ENCODE measurements around the gene ADAM19.

Gene ADAM19

GRCh38 chr5:157516006-157516405 lies 59.6 kb downstream of the ADAM19 start:
- no peak for DNase-seq (ENCODE audit: low read depth)

DNA sequence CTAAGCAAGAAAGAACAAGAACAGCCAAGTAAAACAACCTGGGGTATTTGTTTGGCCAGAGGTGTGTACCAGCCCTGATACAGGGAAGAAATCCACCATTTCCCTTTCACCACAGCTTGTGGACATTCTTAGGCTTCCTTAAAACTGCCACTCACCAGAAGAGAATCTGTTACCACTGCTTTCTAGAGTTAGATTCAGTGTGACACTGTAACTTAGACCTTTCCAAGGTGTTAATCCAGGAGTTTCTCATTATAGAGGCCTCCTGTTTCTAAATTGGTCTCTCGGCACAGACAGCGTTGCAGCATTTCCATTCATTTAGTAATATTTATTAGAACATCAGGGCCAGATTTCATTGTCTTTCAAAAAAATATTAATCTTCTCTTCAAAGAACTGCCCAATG lies 60.6 kb downstream of the ADAM19 start:
- no peak for DNase-seq (ENCODE audit: low read depth)

GRCh38 chr5:157513182-157513581 lies 62.4 kb downstream of the ADAM19 start:
- DNase-seq (ENCODE audit: low read depth) = no peak

GRCh38 chr5:157511651-157512644 lies 63.6 kb downstream of the ADAM19 start:
- DNase-seq (ENCODE audit: low read depth) = no peak

- no peak for DNase-seq (ENCODE audit: low read depth)
Observed at GRCh38 chr5:157510682-157511081, 64.9 kb downstream of the ADAM19 start.

- DNase-seq (ENCODE audit: low read depth) = no peak
Observed at GRCh38 chr5:157509587-157509986, 66.0 kb downstream of the ADAM19 start.

GRCh38 chr5:157509093-157509492 lies 66.5 kb downstream of the ADAM19 start:
- DNase-seq (ENCODE audit: low read depth) = no peak

- DNase-seq (ENCODE audit: low read depth) = no peak
Observed at GRCh38 chr5:157506981-157507780, 68.4 kb downstream of the ADAM19 start.

GRCh38 chr5:157506066-157506590 lies 69.4 kb downstream of the ADAM19 start:
- DNase-seq (ENCODE audit: low read depth) = no peak

GRCh38 chr5:157505496-157505895 lies 70.1 kb downstream of the ADAM19 start:
- DNase-seq (ENCODE audit: low read depth) = no peak

- no peak for DNase-seq (ENCODE audit: low read depth)
Observed at GRCh38 chr5:157504053-157504452, 71.5 kb downstream of the ADAM19 start.

DNA sequence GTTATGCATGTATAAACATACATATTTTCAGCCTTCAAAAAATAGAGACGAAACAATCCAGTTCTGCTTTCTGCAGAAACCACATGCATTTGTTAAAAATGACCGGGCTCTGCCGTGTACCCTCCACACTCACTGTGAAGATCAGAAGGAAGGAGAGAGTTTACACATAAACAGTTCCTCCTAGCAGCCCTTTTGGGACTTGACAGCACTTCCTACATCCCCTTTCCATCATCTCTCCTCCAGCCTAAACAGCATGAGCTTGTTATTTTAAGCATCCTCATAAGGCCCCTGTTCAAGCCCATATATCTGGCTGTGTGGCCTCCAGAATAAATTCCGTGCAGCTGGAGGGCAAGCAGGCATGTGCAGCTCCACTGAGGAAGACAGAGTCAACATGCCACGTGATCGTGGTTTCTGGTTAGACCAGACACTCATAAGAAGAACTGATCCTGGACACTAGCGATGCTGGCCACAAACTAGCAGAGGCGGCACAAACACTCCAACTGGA lies 73.4 kb downstream of the ADAM19 start:
- no peak for DNase-seq (ENCODE audit: low read depth)

- no peak for DNase-seq (ENCODE audit: low read depth)
Observed at GRCh38 chr5:157497875-157498611, 77.5 kb downstream of the ADAM19 start.

DNA sequence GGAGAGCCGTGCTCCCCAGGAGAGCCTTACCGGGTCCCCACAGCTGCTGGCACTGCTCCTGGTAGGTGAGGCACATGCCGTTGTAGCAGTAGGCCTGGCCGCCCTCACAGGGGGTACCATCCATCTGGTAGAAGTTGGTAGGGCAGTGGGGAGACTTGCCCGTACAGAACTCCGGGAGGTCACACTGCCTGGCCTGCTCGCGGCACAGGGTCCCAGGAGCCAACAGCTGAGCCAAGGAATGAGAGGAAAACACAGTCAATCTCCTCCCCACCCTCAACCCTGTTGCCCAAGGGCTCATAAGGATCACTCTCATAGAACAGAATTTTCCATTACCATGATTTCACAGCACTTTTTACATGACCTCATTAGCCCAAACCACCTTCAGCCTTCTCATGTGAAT lies 78.7 kb downstream of the ADAM19 start:
- no peak for DNase-seq (ENCODE audit: low read depth)

DNA sequence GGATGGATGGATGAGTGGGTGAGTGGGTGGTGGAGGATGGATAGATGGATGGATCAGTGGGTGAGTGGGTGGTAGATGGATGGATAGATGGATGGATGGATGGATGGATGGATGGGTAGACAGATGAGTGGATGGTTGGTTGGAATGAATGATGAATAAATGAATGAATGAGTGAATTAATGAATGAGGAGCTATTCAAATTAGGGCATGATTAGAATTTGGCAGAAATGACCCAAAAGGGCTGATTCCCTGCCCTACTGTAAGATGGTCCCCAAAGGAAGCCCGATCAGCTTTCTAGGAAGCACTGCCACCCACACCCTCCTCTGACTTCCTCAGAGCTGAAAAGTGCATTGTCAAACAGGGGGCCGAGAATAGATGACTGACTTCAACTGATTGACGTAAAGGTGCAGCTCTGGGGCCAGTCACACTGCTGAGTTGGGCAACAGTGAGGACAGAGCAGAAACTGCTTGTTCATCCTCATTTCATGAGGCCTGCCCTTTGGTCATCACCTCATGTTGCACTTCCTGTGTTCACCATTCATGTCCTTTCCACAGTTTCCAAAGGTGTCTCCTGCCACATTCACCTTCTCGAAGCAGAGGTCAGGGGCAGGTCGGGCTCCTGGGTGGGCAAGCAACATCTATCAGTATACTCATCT lies 81.3 kb downstream of the ADAM19 start:
- no peak for DNase-seq (ENCODE audit: low read depth)

DNA sequence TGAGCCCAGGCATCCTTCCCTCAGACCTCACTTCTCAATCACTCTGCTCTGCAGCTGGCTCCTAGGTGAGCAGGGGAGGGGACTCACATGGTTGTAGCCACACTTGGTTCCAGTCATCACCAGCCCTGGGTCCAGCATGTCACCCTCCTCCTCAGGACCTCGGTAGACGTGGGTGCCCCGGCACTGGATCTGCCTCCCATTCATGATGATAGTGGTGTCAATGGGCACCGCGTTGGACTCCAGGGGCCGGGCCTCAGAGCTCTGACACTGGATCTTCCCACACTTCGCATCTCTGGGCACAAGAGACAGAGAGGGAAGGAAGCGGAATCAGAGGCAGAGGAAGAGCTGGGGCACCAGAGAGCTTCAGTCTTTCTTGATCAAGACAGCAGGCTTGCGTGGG lies 82.7 kb downstream of the ADAM19 start:
- DNase-seq (ENCODE audit: low read depth) = no peak

GRCh38 chr5:157491471-157491995 lies 84.0 kb downstream of the ADAM19 start:
- no peak for DNase-seq (ENCODE audit: low read depth)

GRCh38 chr5:157487358-157487757 lies 88.2 kb downstream of the ADAM19 start:
- no peak for DNase-seq (ENCODE audit: low read depth)

DNA sequence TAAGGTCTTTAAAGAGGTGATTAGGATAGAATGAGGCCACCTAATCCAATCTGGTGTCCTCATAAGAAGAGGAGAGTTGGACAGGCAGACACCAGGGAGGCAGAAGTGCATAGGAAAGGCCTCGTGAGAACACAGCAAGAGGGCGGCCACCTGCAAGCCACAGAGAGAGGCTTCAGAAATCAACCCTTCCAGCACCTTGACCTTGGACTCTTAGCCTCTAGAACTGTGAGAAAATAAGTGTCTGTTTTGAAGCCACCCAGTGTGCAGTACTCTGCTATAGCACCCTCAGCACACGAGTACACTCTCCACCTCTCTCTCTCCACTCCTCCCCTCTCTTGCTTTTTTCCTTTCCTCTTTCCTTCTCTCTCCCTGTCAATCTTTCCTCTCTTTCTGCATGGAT lies 88.7 kb downstream of the ADAM19 start:
- no peak for DNase-seq (ENCODE audit: low read depth)

DNA sequence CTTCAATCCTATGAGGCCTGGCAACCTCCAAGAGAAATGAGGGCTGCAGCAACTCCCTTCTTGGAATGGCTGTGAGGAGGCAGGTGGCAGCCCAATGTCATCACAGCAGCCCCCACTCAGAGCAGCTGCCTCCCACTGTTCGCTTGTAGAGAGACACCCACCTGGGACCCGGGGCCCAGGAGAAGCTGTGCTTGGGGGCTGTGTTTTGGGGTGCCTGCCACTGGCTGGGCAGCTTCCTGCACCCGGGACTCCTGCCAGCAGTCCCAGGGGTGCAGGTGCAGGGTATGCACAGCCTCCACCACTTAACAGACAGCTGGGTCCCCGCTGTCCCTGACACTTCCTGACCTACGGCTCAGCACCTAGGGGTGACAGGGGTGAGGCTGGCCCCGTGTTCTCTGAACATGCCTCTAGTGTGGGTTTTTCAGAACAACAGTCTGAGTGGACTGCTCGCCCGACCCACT lies 89.3 kb downstream of the ADAM19 start:
- DNase-seq (ENCODE audit: low read depth) = no peak

DNA sequence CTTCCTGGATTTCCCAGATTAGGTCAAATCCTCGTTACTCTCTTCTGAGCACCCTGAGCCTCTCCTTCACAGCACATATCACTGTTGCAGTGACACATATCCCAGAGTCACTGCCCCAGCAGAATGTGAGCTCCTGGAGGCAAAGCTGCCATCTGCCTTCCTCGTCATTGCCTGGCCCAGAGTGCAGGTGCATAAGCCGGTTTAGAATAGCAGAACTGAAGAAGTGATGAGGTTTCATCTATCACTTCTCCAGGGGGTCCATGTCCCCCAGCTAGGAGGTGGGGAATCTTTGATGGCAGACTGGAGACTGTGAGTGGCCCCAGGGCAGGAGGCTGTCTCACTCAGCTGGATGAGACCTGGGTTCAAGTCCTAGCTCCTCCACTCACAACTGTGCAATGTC lies 89.8 kb downstream of the ADAM19 start:
- DNase-seq (ENCODE audit: low read depth) = no peak

Data from stimulated activated CD8-positive, alpha-beta memory T cell treated with anti-CD3 and anti-CD28 coated beads, Interleukin-15, amount 100 ng/mL, for 1 hour (primary cell).